ENCODE measurements around the gene TMEM163.

DNA sequence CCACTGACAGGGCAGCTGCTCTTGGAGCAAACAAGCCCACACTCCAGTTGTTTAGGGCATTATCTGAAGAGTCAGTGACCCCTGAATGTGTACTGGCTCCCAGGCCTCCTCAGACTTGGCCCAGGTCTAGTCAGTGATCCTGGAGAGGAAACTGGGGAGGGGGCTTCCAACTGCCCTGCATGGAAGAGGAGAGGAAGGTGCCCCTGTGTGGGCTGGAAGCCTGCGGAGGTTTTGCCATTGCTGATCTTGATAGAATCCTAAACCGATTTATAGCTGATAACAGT, 267.5 kb downstream of the TMEM163 start:
- no peak for TF ChIP-seq FOXA1 (IDR thresholded peaks at IDR 0.05)
- no peak for TF ChIP-seq CTBP1 (IDR thresholded peaks at IDR 0.05; ENCODE audit: borderline replicate concordance)
- no peak for TF ChIP-seq HDGF (IDR thresholded peaks at IDR 0.05; ENCODE audit: borderline replicate concordance)
- TF ChIP-seq ARNT (IDR thresholded peaks at IDR 0.05): no peak
- no peak for TF ChIP-seq ELF4 (IDR thresholded peaks at IDR 0.05)
- TF ChIP-seq, protein P1, sequence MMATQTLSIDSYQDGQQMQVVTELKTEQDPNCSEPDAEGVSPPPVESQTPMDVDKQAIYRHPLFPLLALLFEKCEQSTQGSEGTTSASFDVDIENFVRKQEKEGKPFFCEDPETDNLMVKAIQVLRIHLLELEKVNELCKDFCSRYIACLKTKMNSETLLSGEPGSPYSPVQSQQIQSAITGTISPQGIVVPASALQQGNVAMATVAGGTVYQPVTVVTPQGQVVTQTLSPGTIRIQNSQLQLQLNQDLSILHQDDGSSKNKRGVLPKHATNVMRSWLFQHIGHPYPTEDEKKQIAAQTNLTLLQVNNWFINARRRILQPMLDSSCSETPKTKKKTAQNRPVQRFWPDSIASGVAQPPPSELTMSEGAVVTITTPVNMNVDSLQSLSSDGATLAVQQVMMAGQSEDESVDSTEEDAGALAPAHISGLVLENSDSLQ (IDR thresholded peaks at IDR 0.05): no peak

Data from HEK293T (cell line).